H1 (cell line): ENCODE results near the gene NOM1. TPM values are rescaled to one million over a fixed set of nuclear protein-coding genes. Genes with fewer than 3 reads are reported as not detected.
A peak's percentile ranks its signal among the peaks of the same experiment; 100 is the strongest.

ENCODE experiments used
- CTCF ChIA-PET: fragments of 300-600 bp; sonication (Branson Sonifier 250); formaldehyde crosslinking; loops from one replicate; lab custom pipeline; 2021; ENCODE audit not compliant: partially characterized antibody; lab: Charles Lee
- POLR2A ChIA-PET: fragments of 300-600 bp; sonication (Branson Sonifier 250); formaldehyde crosslinking; loops from one replicate; lab custom pipeline; 2021; ENCODE audit warnings: inconsistent platforms; ENCODE audit not compliant: partially characterized antibody; lab: Charles Lee
- DNase-seq, 2 experiments: peaks; one replicate each; pipeline versions ENCODE4 v3.0.0 to v3.0.0-alpha.2; 2010 to 2022; ENCODE audit warnings: low spot score in 2 of 2, low read depth in 1 of 2, mixed read lengths in 1 of 2
- FAIRE-seq: peaks from 2 replicates; lab custom pipeline; 2011; peaks lifted over from hg19 to GRCh38; lab: Jason Lieb, UNC
- H2AFZ ChIP-seq: 2 replicates; pipeline ENCODE4 v1.8.1; 2012; ENCODE audit warnings: low read length, inconsistent platforms
- H2AK5ac ChIP-seq: 2 replicates; pipeline ENCODE4 v1.6.1; 2013; ENCODE audit warnings: low read depth, low read length
- H2BK120ac ChIP-seq: replicated peaks from 2 replicates; pipeline ENCODE3; 2013; ENCODE audit warnings: low read depth, low read length, inconsistent platforms
- H2BK12ac ChIP-seq: 2 replicates; pipeline ENCODE4 v1.6.1; 2013; ENCODE audit warnings: low read depth, low read length
- H2BK15ac ChIP-seq: 2 replicates; pipeline ENCODE4 v1.6.1; 2013; ENCODE audit warnings: low read length
- H2BK20ac ChIP-seq: 2 replicates; pipeline ENCODE4 v1.6.1; 2013; ENCODE audit warnings: low read length
- H2BK5ac ChIP-seq: 2 replicates; pipeline ENCODE4 v1.6.1; 2013; ENCODE audit warnings: low read depth, low read length
- H3K14ac ChIP-seq: 2 replicates; pipeline ENCODE4 v1.6.1; 2013; ENCODE audit warnings: inconsistent platforms; ENCODE audit not compliant: insufficient read length
- H3K18ac ChIP-seq: 2 replicates; pipeline ENCODE4 v1.6.1; 2013; ENCODE audit warnings: low read length; ENCODE audit errors: extremely low read depth
- H3K23ac ChIP-seq: 2 replicates; pipeline ENCODE4 v1.6.1; 2013; ENCODE audit warnings: inconsistent platforms; ENCODE audit not compliant: insufficient read length
- H3K23me2 ChIP-seq: 2 replicates; pipeline ENCODE4 v1.6.1; 2013; ENCODE audit warnings: low read depth, low read length
- H3K27ac ChIP-seq: 2 replicates; pipeline ENCODE4 v1.6.1; 2011; ENCODE audit warnings: low read depth, low read length, inconsistent platforms
- H3K27me3 ChIP-seq, 4 experiments: replicated peaks in 1 of 4; 1 replicate in 1 of 4; 2 replicates in 3 of 4; pipeline versions ENCODE4 v1.6.1 to v1.8.1; 2011 to 2013; ENCODE audit warnings: low read length in 3 of 4, mild to moderate bottlenecking in 3 of 4, inconsistent platforms in 2 of 4, mixed read lengths in 2 of 4, moderate library complexity in 1 of 4; ENCODE audit not compliant: control insufficient read depth in 3 of 4, insufficient read depth in 3 of 4; ENCODE audit errors: extremely low read depth in 1 of 4
- H3K36me3 ChIP-seq, 4 experiments: 2 replicates each; pipeline versions ENCODE4 v1.6.1 to v1.8.1; 2011 to 2013; ENCODE audit warnings: mild to moderate bottlenecking in 4 of 4, low read length in 3 of 4, moderate library complexity in 2 of 4, control low read depth in 1 of 4, inconsistent platforms in 1 of 4; ENCODE audit not compliant: insufficient read depth in 4 of 4, control insufficient read depth in 2 of 4
- H3K4ac ChIP-seq: replicated peaks from 2 replicates; pipeline ENCODE3; 2013; ENCODE audit warnings: low read length, low read depth, mixed read lengths, inconsistent platforms; ENCODE audit not compliant: insufficient read length
- H3K4me1 ChIP-seq, 4 experiments: replicated peaks in 1 of 4; 1 replicate in 1 of 4; 2 replicates in 3 of 4; pipeline versions ENCODE4 v1.6.1 to v1.8.1; 2011 to 2013; ENCODE audit warnings: low read length in 3 of 4, inconsistent platforms in 2 of 4, mixed read lengths in 1 of 4; ENCODE audit not compliant: insufficient read depth in 4 of 4, control insufficient read depth in 3 of 4
- H3K4me2 ChIP-seq, 2 experiments: 2 replicates each; pipeline versions ENCODE4 v1.6.1 to v1.8.1; 2011 to 2013; ENCODE audit warnings: low read depth in 2 of 2, low read length in 2 of 2, control low read depth in 1 of 2, inconsistent platforms in 1 of 2, mild to moderate bottlenecking in 1 of 2; ENCODE audit not compliant: insufficient read depth in 1 of 2
- H3K4me3 ChIP-seq, 4 experiments: fragments of 200-600, 300-600 bp in 1 of 4; sonication (generic), shearing (Covaris generic), sonication (Bioruptor Twin) in 1 of 4; 2 replicates each; pipeline versions ENCODE4 v1.5.1 to v1.8.1; 2011 to 2016; ENCODE audit warnings: low read length in 4 of 4, low read depth in 3 of 4, control low read depth in 2 of 4, inconsistent platforms in 2 of 4, mild to moderate bottlenecking in 2 of 4, mixed read lengths in 1 of 4, moderate library complexity in 1 of 4; ENCODE audit not compliant: insufficient read depth in 2 of 4; ENCODE audit errors: extremely low read depth in 1 of 4
- H3K56ac ChIP-seq: replicated peaks from 2 replicates; pipeline ENCODE3; 2013; ENCODE audit warnings: low read depth, mild to moderate bottlenecking, mixed read lengths, low read length, inconsistent platforms; ENCODE audit not compliant: insufficient read length
- H3K79me1 ChIP-seq: 2 replicates; pipeline ENCODE4 v1.6.1; 2013; ENCODE audit warnings: low read depth, low read length, control low read depth
- H3K79me2 ChIP-seq, 2 experiments: 2 replicates each; pipeline versions ENCODE4 v1.6.1 to v1.8.1; 2012 to 2013; ENCODE audit warnings: low read length in 2 of 2, mild to moderate bottlenecking in 2 of 2, inconsistent platforms in 1 of 2; ENCODE audit not compliant: insufficient read depth in 2 of 2, control insufficient read depth in 1 of 2
- H3K9ac ChIP-seq, 4 experiments: replicated peaks in 1 of 4; 1 replicate in 1 of 4; 2 replicates in 3 of 4; pipeline versions ENCODE4 v1.6.1 to v1.8.1; 2011 to 2013; ENCODE audit warnings: low read depth in 3 of 4, low read length in 3 of 4, control low read depth in 2 of 4, mild to moderate bottlenecking in 2 of 4, moderate library complexity in 2 of 4, inconsistent platforms in 1 of 4; ENCODE audit errors: extremely low read depth in 1 of 4
- H3K9me3 ChIP-seq, 2 experiments: 2 replicates each; pipeline versions ENCODE4 v1.6.1 to v1.8.1; 2012 to 2013; ENCODE audit warnings: mild to moderate bottlenecking in 2 of 2, moderate library complexity in 2 of 2, control low read depth in 1 of 2, inconsistent platforms in 1 of 2, low read depth in 1 of 2, low read length in 1 of 2, mixed read lengths in 1 of 2; ENCODE audit not compliant: insufficient read depth in 2 of 2
- H4K20me1 ChIP-seq, 2 experiments: replicated peaks in 1 of 2; 2 replicates each; pipeline versions ENCODE3 to v1.8.1; 2011 to 2013; ENCODE audit warnings: inconsistent platforms in 2 of 2, low read length in 2 of 2, mild to moderate bottlenecking in 1 of 2; ENCODE audit not compliant: insufficient read depth in 2 of 2, control insufficient read depth in 1 of 2
- H4K5ac ChIP-seq: 2 replicates; pipeline ENCODE4 v1.6.1; 2013; ENCODE audit warnings: low read length, low read depth, mixed read lengths, inconsistent platforms; ENCODE audit not compliant: insufficient read length
- H4K8ac ChIP-seq: 2 replicates; pipeline ENCODE4 v1.8.0; 2013; ENCODE audit warnings: mild to moderate bottlenecking, moderate library complexity, low read length, inconsistent platforms; ENCODE audit not compliant: insufficient read depth; ENCODE audit errors: extremely low read depth
- H4K91ac ChIP-seq: replicated peaks from 2 replicates; pipeline ENCODE3; 2013; ENCODE audit warnings: low read length, mixed read lengths, inconsistent platforms; ENCODE audit not compliant: insufficient read length
- CBX5 ChIP-seq: fragments of 300-800, 300-1000 bp; sonication (generic); IDR thresholded peaks from 2 replicates; pipeline ENCODE4 v1.7.1; 2016; ENCODE audit warnings: antibody characterized with exemption, low read length, low read depth
- CTCF ChIP-seq, 3 experiments: IDR thresholded peaks; 1 replicate in 2 of 3; 2 replicates in 1 of 3; pipeline versions ENCODE4 v1.5.1 to v1.6.1; 2011; ENCODE audit warnings: low read length in 3 of 3, mild to moderate bottlenecking in 3 of 3, inconsistent platforms in 2 of 3, low read depth in 1 of 3, moderate library complexity in 1 of 3; ENCODE audit not compliant: insufficient read depth in 1 of 3; ENCODE audit errors: control extremely low read depth in 1 of 3
- WGBS, 2 experiments: shearing (Covaris generic) in 1 of 2; methylation state at CpG; one replicate each; pipeline versions ENCODE4 v1.1.6 to v1.1.7; 2013 to 2015; ENCODE audit warnings: low lambda C conversion rate in 2 of 2, mixed read lengths in 2 of 2, inconsistent platforms in 1 of 2, low coverage in 1 of 2, missing lambda C conversion rate in 1 of 2; ENCODE audit not compliant: insufficient replicate concordance in 2 of 2, insufficient coverage in 1 of 2, insufficient read length in 1 of 2; ENCODE audit errors: extremely low coverage in 1 of 2, missing lambda C conversion rate in 1 of 2; 5-methylcytosine and 5-hydroxymethylcytosine counted together
- polyA plus RNA-seq, 7 experiments: library from polyadenylated mRNA; depleted of rRNA in 3 of 7; stranded (reverse) in 5 of 7; unstranded in 2 of 7; fragments of >200 nt in 5 of 7; fragments of 200-250 nt in 2 of 7; gene quantifications; 1 replicate in 5 of 7; 2 replicates in 1 of 7; 4 replicates in 1 of 7; pipeline versions ENCODE4 v1.2.1 to v1.2.3, GENCODE V29; 2011 to 2013; ENCODE audit warnings: missing spikeins in 2 of 7, mixed read lengths in 2 of 7
- total RNA-seq: library from RNA; stranded (reverse); fragmentation: NEBNext Ultra II Directional; extraction: Animal tissue kit (Norgen Biotek cat#: 25700); gene quantifications from 2 replicates; pipeline ENCODE4 v1.2.1, GENCODE V29; 2021

Gene NOM1
- total and polyA plus RNA-seq, 2 of the 8 experiments (the other 6 are each of a cell fraction or from before 2014, with no cell fraction given) = 10.6 to 29.1 TPM

DNA sequence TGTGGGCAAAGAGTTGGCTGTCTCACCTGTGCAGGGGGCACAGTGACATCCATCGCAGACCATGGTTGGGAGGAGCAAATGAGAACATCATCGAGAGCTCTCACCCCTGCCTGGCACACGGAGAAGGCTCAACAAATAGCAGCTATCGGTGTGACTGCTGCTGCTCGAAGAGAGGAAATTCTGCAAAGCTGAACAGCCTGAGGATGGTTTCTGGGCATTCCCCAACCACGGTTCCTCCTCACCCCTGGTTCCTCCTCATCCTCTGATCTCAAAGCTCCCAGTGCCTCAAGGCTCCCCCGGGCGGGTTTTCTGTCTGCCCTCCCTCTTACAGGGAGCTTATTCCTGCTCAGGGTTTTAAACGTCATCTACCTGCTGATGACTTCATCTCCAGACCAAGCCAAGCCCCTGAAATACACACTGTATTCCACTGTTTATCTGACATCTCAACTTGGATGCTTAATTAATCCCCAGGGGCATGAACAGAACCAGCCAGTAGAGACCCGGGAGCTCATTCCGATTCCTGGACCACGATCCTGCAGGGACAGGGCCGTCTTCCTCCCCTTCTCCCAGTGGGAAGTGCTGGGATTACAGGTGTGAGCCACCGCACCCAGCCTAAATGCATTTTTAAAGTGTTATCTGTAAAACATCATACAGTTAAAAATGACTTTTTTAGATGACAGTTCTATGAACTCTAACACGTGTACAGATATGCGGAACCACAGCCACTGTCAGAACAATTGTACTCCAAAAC is 19.5 kb upstream of the NOM1 start:
- Histone ChIP-seq H3K4me2 (no peak overlapping the region), H3K9ac (no peak overlapping the region), H2BK20ac (no peak overlapping the region), H2BK15ac (no peak overlapping the region), H4K91ac (no peak overlapping the region), H3K23ac (no peak overlapping the region), H4K8ac (no peak overlapping the region), H3K27me3 (no peaks in the 10 kb centered on the region), H2BK120ac (no peak overlapping the region), H2AFZ (peak overlapping the region; percentile 57; the same call in 1 of the 2 replicates), H3K4ac (no peak overlapping the region), H3K56ac (no peak overlapping the region), H3K27ac (no peak overlapping the region), H3K36me3 (no peaks in the 10 kb centered on the region), H3K14ac (no peak overlapping the region), H3K79me1 (no peaks in the 10 kb centered on the region), H4K20me1 (no peaks in the 10 kb centered on the region), H3K79me2 (no peaks in the 10 kb centered on the region), H2BK5ac (no peak overlapping the region), H2AK5ac (no peak overlapping the region), H3K9me3 (no peaks in the 10 kb centered on the region), H4K5ac (no peak overlapping the region), H2BK12ac (no peak overlapping the region), H3K4me1 (peaks cover 0 to 3% (median 0%) of the 10 kb centered on the region in 4 experiments; a peak in 1 of 7 replicates), H3K18ac (no peak overlapping the region), H3K4me3 (no peak overlapping the region), H3K23me2 (no peaks in the 10 kb centered on the region)
- ChIA-PET CTCF (interaction anchor here (1.1 to 1.2 kb wide), 2 partner anchors 9 to 37 kb away, joined by 3 read pairs; no protein-coding TSS in a partner anchor), POLR2A (no interaction called here)
- TF ChIP-seq CBX5 = no peak
- peak in 1 of 3 experiments; percentile 2; a peak in 1 of 4 replicates for TF ChIP-seq CTCF (IDR thresholded peaks at IDR 0.05; ENCODE audit: control extremely low read depth in 1 of 3, insufficient read depth in 1 of 3, low read depth in 1 of 3, low read length in 3 of 3)
- WGBS, 2 experiments = 89% methylated on average over 14 of the region's 16 CpGs; no CpG with 5 or more reads in 1 of the 2 experiments
- DNase-seq (no peak), FAIRE-seq (no peak)
